HCT116 (cell line): Measurements from ENCODE around the gene SPATS2L.

ENCODE experiments used
- CTCF ChIP-seq, 3 experiments: fragments of 200-600 bp in 1 of 3; sonication (generic) in 1 of 3; IDR thresholded peaks in 2 of 3; conservative IDR thresholded peaks in 1 of 3; 2 replicates each; pipeline ENCODE4 v1.5.1; 2012 to 2017; ENCODE audit warnings: low read depth in 2 of 3, low read length in 2 of 3, antibody characterized with exemption in 1 of 3, borderline replicate concordance in 1 of 3, control low read depth in 1 of 3, mild to moderate bottlenecking in 1 of 3, mixed read lengths in 1 of 3, mixed run types in 1 of 3, moderate library complexity in 1 of 3; ENCODE audit not compliant: insufficient read depth in 1 of 3
- EZH2phosphoT487 ChIP-seq: fragments of 200-600 bp; IDR thresholded peaks from 2 replicates; pipeline ENCODE4 v1.6.1; 2018; ENCODE audit warnings: antibody characterized with exemption, borderline replicate concordance
- POLR2A ChIP-seq: IDR thresholded peaks from 2 replicates; pipeline ENCODE4 v1.7.0; 2011; ENCODE audit warnings: borderline replicate concordance; ENCODE audit not compliant: insufficient read depth, insufficient read length; ENCODE audit errors: extremely low read depth
- POLR2AphosphoS5 ChIP-seq: IDR thresholded peaks from 2 replicates; pipeline ENCODE4 v1.6.1; 2011; ENCODE audit warnings: mild to moderate bottlenecking, low read depth, low read length, moderate library complexity
- SIN3A ChIP-seq: IDR thresholded peaks from 2 replicates; pipeline ENCODE4 v1.6.1; 2012; ENCODE audit warnings: low read depth
- SP1 ChIP-seq: IDR thresholded peaks from 2 replicates; pipeline ENCODE4 v1.6.1; 2012; ENCODE audit warnings: low read depth

- TF ChIP-seq POLR2A = no peak
- no peak for TF ChIP-seq CTCF (IDR thresholded peaks at IDR 0.05 in 2 of 3, conservative IDR thresholded peaks at IDR 0.05 in 1 of 3; ENCODE audit: borderline replicate concordance in 1 of 3, insufficient read depth in 1 of 3, low read depth in 2 of 3, low read length in 2 of 3)
- TF ChIP-seq SP1 = no peak
- TF ChIP-seq SIN3A = no peak
- TF ChIP-seq POLR2AphosphoS5 = no peak
- no peak for TF ChIP-seq EZH2phosphoT487
These were observed 109.0 kb downstream of the SPATS2L start for GRCh38 chr2:200415455-200415854.
